GM12878 (cell line): ENCODE measurements around the gene PPP2R3A.

Experiments used
- FOXM1 ChIP-seq: IDR thresholded peaks from 2 replicates; pipeline ENCODE4 v1.6.1; 2012; ENCODE audit warnings: low read depth, mild to moderate bottlenecking, inconsistent platforms, low read length, moderate library complexity
- POLR2AphosphoS5 ChIP-seq: IDR thresholded peaks from 2 replicates; pipeline ENCODE4 v1.6.1; 2011; ENCODE audit warnings: mild to moderate bottlenecking, low read length, inconsistent platforms
- SP1 ChIP-seq: IDR thresholded peaks from one replicate; pipeline ENCODE4 v1.6.1; 2011; ENCODE audit warnings: low read depth, low read length
- ZNF274 ChIP-seq: IDR thresholded peaks from one replicate; pipeline ENCODE4 v1.8.0; 2011; ENCODE audit not compliant: insufficient read length, insufficient read depth
- TF ChIP-seq, protein P1 (sequence below), 3 experiments: IDR thresholded peaks in 2 of 3; conservative IDR thresholded peaks in 1 of 3; 2 replicates each; pipeline ENCODE4 v1.5.1; 2011; ENCODE audit warnings: low read depth in 3 of 3, low read length in 3 of 3, mild to moderate bottlenecking in 3 of 3, control low read depth in 2 of 3, moderate library complexity in 2 of 3, inconsistent platforms in 1 of 3, mixed read lengths in 1 of 3; ENCODE audit not compliant: control insufficient read depth in 2 of 3, insufficient read depth in 1 of 3; ENCODE audit errors: extremely low read depth in 1 of 3
- TF ChIP-seq, protein P2 (sequence below): fragments of 450-650 bp; IDR thresholded peaks from 2 replicates; pipeline ENCODE4 v1.6.1; 2014; ENCODE audit warnings: mild to moderate bottlenecking
- TF ChIP-seq, protein P3 (sequence below): fragments of 450-650 bp; formaldehyde crosslinking; IDR thresholded peaks from 2 replicates; pipeline ENCODE4 v1.4.0; 2022; ENCODE audit warnings: mild to moderate bottlenecking, moderate library complexity
- TF ChIP-seq, protein P4 (sequence below): IDR thresholded peaks from 2 replicates; pipeline ENCODE4 v1.6.1; 2012; ENCODE audit warnings: low read depth, low read length, improper control_type of control experiment

GRCh38 chr3:135973841-135974240 is 8.3 kb downstream of the PPP2R3A start:
- TF ChIP-seq SP1 (no peak), ZNF274 (no peak), POLR2AphosphoS5 (no peak), FOXM1 (no peak)
- TF ChIP-seq, protein P1, sequence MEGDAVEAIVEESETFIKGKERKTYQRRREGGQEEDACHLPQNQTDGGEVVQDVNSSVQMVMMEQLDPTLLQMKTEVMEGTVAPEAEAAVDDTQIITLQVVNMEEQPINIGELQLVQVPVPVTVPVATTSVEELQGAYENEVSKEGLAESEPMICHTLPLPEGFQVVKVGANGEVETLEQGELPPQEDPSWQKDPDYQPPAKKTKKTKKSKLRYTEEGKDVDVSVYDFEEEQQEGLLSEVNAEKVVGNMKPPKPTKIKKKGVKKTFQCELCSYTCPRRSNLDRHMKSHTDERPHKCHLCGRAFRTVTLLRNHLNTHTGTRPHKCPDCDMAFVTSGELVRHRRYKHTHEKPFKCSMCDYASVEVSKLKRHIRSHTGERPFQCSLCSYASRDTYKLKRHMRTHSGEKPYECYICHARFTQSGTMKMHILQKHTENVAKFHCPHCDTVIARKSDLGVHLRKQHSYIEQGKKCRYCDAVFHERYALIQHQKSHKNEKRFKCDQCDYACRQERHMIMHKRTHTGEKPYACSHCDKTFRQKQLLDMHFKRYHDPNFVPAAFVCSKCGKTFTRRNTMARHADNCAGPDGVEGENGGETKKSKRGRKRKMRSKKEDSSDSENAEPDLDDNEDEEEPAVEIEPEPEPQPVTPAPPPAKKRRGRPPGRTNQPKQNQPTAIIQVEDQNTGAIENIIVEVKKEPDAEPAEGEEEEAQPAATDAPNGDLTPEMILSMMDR (IDR thresholded peaks at IDR 0.05 in 2 of 3, conservative IDR thresholded peaks at IDR 0.05 in 1 of 3; ENCODE audit: control insufficient read depth in 2 of 3, extremely low read depth in 1 of 3, insufficient read depth in 1 of 3, low read depth in 3 of 3, low read length in 3 of 3), result no peak
- TF ChIP-seq, protein P2, sequence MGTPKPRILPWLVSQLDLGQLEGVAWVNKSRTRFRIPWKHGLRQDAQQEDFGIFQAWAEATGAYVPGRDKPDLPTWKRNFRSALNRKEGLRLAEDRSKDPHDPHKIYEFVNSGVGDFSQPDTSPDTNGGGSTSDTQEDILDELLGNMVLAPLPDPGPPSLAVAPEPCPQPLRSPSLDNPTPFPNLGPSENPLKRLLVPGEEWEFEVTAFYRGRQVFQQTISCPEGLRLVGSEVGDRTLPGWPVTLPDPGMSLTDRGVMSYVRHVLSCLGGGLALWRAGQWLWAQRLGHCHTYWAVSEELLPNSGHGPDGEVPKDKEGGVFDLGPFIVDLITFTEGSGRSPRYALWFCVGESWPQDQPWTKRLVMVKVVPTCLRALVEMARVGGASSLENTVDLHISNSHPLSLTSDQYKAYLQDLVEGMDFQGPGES, result no peak
- TF ChIP-seq, protein P3, sequence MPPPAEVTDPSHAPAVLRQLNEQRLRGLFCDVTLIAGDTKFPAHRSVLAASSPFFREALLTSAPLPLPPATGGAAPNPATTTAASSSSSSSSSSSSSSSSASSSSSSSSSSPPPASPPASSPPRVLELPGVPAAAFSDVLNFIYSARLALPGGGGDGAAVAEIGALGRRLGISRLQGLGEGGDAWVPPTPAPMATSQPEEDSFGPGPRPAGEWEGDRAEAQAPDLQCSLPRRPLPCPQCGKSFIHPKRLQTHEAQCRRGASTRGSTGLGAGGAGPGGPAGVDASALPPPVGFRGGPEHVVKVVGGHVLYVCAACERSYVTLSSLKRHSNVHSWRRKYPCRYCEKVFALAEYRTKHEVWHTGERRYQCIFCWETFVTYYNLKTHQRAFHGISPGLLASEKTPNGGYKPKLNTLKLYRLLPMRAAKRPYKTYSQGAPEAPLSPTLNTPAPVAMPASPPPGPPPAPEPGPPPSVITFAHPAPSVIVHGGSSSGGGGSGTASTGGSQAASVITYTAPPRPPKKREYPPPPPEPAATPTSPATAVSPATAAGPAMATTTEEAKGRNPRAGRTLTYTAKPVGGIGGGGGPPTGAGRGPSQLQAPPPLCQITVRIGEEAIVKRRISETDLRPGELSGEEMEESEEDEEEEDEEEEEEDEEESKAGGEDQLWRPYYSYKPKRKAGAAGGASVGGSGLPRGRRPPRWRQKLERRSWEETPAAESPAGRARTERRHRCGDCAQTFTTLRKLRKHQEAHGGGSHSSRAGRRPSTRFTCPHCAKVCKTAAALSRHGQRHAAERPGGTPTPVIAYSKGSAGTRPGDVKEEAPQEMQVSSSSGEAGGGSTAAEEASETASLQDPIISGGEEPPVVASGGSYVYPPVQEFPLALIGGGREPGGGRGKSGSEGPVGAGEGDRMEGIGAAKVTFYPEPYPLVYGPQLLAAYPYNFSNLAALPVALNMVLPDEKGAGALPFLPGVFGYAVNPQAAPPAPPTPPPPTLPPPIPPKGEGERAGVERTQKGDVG (CRISPR knock-in tag), result no peak
- TF ChIP-seq, protein P4, sequence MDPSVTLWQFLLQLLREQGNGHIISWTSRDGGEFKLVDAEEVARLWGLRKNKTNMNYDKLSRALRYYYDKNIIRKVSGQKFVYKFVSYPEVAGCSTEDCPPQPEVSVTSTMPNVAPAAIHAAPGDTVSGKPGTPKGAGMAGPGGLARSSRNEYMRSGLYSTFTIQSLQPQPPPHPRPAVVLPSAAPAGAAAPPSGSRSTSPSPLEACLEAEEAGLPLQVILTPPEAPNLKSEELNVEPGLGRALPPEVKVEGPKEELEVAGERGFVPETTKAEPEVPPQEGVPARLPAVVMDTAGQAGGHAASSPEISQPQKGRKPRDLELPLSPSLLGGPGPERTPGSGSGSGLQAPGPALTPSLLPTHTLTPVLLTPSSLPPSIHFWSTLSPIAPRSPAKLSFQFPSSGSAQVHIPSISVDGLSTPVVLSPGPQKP, result no peak
